Peyer's patch (tissue), 4 donors: ENCODE data around the gene EFHC2.
A peak's percentile ranks its signal among the peaks of the same experiment; 100 is the strongest.

Experiments
- CTCF ChIP-seq, 6 experiments: fragments of 450-650 bp in 4 of 6; fragments of 200-600 bp in 2 of 6; sonication (generic) in 1 of 6; IDR thresholded peaks; one replicate each; pipeline ENCODE4 v1.5.1; 2017 to 2019; ENCODE audit warnings: antibody characterized with exemption in 6 of 6, mild to moderate bottlenecking in 3 of 6, moderate library complexity in 1 of 6
- POLR2A ChIP-seq, 2 donors: fragments of 450-650 bp; IDR thresholded peaks; one replicate each; pipeline ENCODE4 v1.5.1; 2017; ENCODE audit warnings: antibody characterized with exemption in 2 of 2, mild to moderate bottlenecking in 2 of 2, moderate library complexity in 2 of 2

GRCh38 chrX:44244008-44244407 is 99.5 kb downstream of the EFHC2 start:
- TF ChIP-seq POLR2A (IDR thresholded peaks at IDR 0.05) (no peak), CTCF (IDR thresholded peaks at IDR 0.05) (peak in 4 of 6 experiments; percentile 23 to 59 (median 56))
